ENCODE results near the gene KLRK1.

Gene KLRK1

DNA sequence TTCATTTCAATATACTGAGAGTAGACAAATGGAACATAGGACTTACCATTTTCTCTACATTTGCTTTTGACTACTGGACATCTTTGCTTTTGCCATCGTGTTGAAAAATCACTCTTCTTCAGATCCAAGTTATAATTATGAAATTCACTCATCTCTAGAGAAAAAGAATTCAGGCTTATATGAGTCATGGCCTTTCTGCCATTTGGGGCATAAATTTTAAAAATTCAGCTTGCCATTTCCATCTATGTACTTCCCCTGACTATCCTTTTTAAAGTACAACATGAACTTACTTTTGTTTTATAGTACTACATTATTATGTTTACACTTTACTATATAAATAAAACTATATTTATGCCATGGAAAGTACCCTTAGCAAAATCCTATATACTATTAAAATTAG lies 3.0 kb downstream of the KLRK1 start:
- no peaks in the 10 kb centered on the region for H3K79me1 ChIP-seq (replicated peaks; ENCODE audit: low read length, poor library complexity, severe bottlenecking)
- no peak overlapping the region for H3K14ac ChIP-seq (ENCODE audit: low read length in 2 of 2)
- H3K4me3 ChIP-seq (ENCODE audit: insufficient read depth in 1 of 2, low read depth in 1 of 2, low read length in 2 of 2): no peak overlapping the region
- no peak overlapping the region for H2BK12ac ChIP-seq (ENCODE audit: low read length in 2 of 2)
- H3K9ac ChIP-seq (ENCODE audit: low read length): no peak overlapping the region
- H4K8ac ChIP-seq (ENCODE audit: low read length): no peak overlapping the region
- H3K27ac ChIP-seq (ENCODE audit: low read length, poor library complexity, severe bottlenecking): no peak overlapping the region
- no peak overlapping the region for H3K18ac ChIP-seq (ENCODE audit: low read depth in 1 of 2, low read length in 2 of 2)
- H3K4me2 ChIP-seq (ENCODE audit: low read length, poor library complexity, severe bottlenecking): no peak overlapping the region
- no peak overlapping the region for H2AFZ ChIP-seq (ENCODE audit: low read depth, low read length)
- H3K27me3 ChIP-seq (ENCODE audit: control insufficient read depth in 1 of 2, insufficient read depth in 1 of 2, low read length in 2 of 2): no peaks in the 10 kb centered on the region
- H2BK120ac ChIP-seq (ENCODE audit: low read depth, low read length): no peak overlapping the region
- WGBS: 100% methylated on average over 1 of the region's 1 CpG
- peaks cover 0 to 2% of the 10 kb centered on the region in 2 experiments for H3K36me3 ChIP-seq (ENCODE audit: control insufficient read depth in 1 of 2, insufficient read depth in 2 of 2, low read depth in 1 of 2, low read length in 2 of 2)
- no peak overlapping the region for H4K91ac ChIP-seq (ENCODE audit: low read length)
- H2AK5ac ChIP-seq (ENCODE audit: low read length, severe bottlenecking): no peak overlapping the region
- no peak overlapping the region for H3K4ac ChIP-seq (ENCODE audit: low read depth in 1 of 2, low read length in 2 of 2)
- DNase-seq: no peak
- no peak overlapping the region for H2BK15ac ChIP-seq (ENCODE audit: low read depth, poor library complexity, severe bottlenecking)
- H3K9me3 ChIP-seq (ENCODE audit: control insufficient read depth, low read length): peaks cover 7% of the 10 kb centered on the region
- H2BK5ac ChIP-seq (ENCODE audit: low read depth, low read length, poor library complexity, severe bottlenecking): no peak overlapping the region
- H3K4me1 ChIP-seq (ENCODE audit: control insufficient read depth, insufficient read depth, low read depth, low read length): no peaks in the 10 kb centered on the region
- no peak overlapping the region for H3K23ac ChIP-seq (ENCODE audit: low read length in 2 of 2)

DNA sequence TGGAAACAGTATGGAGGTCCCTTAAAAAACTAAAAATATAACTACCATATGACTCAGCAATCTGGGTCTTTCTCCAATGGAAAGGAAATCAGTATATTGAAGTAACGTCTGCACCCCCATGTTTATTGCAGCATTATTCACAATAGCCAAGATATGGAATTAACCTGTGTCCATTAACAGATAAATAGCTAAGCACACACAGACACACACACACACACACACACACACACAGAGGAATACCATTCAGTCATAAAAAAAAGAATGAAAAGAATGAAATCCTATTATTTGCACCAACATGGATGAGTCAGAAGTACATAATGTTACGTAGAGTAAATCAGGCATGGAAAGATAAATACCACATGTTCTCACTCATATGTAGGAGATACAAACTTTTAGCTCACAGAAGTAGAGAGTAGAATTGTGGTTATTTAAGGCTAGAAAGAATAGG lies 4.7 kb downstream of the KLRK1 start:
- Histone ChIP-seq H3K27me3 (ENCODE audit: control insufficient read depth in 1 of 2, insufficient read depth in 1 of 2, low read length in 2 of 2) (no peaks in the 10 kb centered on the region), H3K79me1 (replicated peaks; ENCODE audit: low read length, poor library complexity, severe bottlenecking) (no peaks in the 10 kb centered on the region), H4K8ac (ENCODE audit: low read length) (no peak overlapping the region), H2AFZ (ENCODE audit: low read depth, low read length) (no peak overlapping the region), H4K91ac (ENCODE audit: low read length) (no peak overlapping the region), H3K23ac (ENCODE audit: low read length in 2 of 2) (no peak overlapping the region), H3K4me1 (ENCODE audit: control insufficient read depth, insufficient read depth, low read depth, low read length) (no peaks in the 10 kb centered on the region), H3K4me2 (ENCODE audit: low read length, poor library complexity, severe bottlenecking) (no peak overlapping the region), H3K14ac (ENCODE audit: low read length in 2 of 2) (no peak overlapping the region), H2BK5ac (ENCODE audit: low read depth, low read length, poor library complexity, severe bottlenecking) (no peak overlapping the region), H3K18ac (ENCODE audit: low read depth in 1 of 2, low read length in 2 of 2) (no peak overlapping the region), H2BK120ac (ENCODE audit: low read depth, low read length) (no peak overlapping the region), H3K4me3 (ENCODE audit: insufficient read depth in 1 of 2, low read depth in 1 of 2, low read length in 2 of 2) (no peak overlapping the region), H3K9ac (ENCODE audit: low read length) (no peak overlapping the region), H3K4ac (ENCODE audit: low read depth in 1 of 2, low read length in 2 of 2) (no peak overlapping the region), H3K9me3 (ENCODE audit: control insufficient read depth, low read length) (peaks cover 7% of the 10 kb centered on the region), H3K36me3 (ENCODE audit: control insufficient read depth in 1 of 2, insufficient read depth in 2 of 2, low read depth in 1 of 2, low read length in 2 of 2) (peaks cover 0 to 12% of the 10 kb centered on the region in 2 experiments), H2AK5ac (ENCODE audit: low read length, severe bottlenecking) (no peak overlapping the region), H2BK15ac (ENCODE audit: low read depth, poor library complexity, severe bottlenecking) (no peak overlapping the region), H2BK12ac (ENCODE audit: low read length in 2 of 2) (no peak overlapping the region), H3K27ac (ENCODE audit: low read length, poor library complexity, severe bottlenecking) (no peak overlapping the region)
- DNase-seq: peak; percentile 77
- 35% methylated on average over 1 of the region's 2 CpGs for WGBS

DNA sequence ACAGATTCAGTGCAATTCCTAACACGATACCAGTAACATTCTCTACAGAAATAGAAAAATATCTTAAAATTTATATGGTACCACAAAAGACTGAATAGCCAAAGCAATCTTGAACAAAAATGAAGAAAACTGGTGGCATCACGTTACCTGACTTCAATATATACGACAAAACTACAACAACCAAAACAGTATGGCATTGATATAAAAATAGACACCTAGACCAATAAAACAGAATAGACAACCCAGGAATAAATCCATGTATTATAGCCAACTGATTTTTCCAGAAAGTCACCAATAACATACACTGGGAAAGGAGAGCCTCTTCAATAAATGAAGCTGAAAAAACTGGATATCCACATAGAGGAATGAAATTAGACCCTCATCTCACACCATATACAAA lies 5.7 kb downstream of the KLRK1 start:
- H3K18ac ChIP-seq (ENCODE audit: low read depth in 1 of 2, low read length in 2 of 2): no peak overlapping the region
- no peaks in the 10 kb centered on the region for H3K4me1 ChIP-seq (ENCODE audit: control insufficient read depth, insufficient read depth, low read depth, low read length)
- H2BK5ac ChIP-seq (ENCODE audit: low read depth, low read length, poor library complexity, severe bottlenecking): no peak overlapping the region
- no peak overlapping the region for H3K4me2 ChIP-seq (ENCODE audit: low read length, poor library complexity, severe bottlenecking)
- no peak overlapping the region for H3K4me3 ChIP-seq (ENCODE audit: insufficient read depth in 1 of 2, low read depth in 1 of 2, low read length in 2 of 2)
- H3K36me3 ChIP-seq (ENCODE audit: control insufficient read depth in 1 of 2, insufficient read depth in 2 of 2, low read depth in 1 of 2, low read length in 2 of 2): peaks cover 0 to 12% of the 10 kb centered on the region in 2 experiments
- H4K8ac ChIP-seq (ENCODE audit: low read length): no peak overlapping the region
- no peaks in the 10 kb centered on the region for H3K79me1 ChIP-seq (replicated peaks; ENCODE audit: low read length, poor library complexity, severe bottlenecking)
- no peak overlapping the region for H3K9ac ChIP-seq (ENCODE audit: low read length)
- H4K91ac ChIP-seq (ENCODE audit: low read length): no peak overlapping the region
- no peak for DNase-seq
- peaks cover 7% of the 10 kb centered on the region for H3K9me3 ChIP-seq (ENCODE audit: control insufficient read depth, low read length)
- no peak overlapping the region for H2AFZ ChIP-seq (ENCODE audit: low read depth, low read length)
- H3K4ac ChIP-seq (ENCODE audit: low read depth in 1 of 2, low read length in 2 of 2): no peak overlapping the region
- H3K23ac ChIP-seq (ENCODE audit: low read length in 2 of 2): no peak overlapping the region
- H2BK120ac ChIP-seq (ENCODE audit: low read depth, low read length): no peak overlapping the region
- no peaks in the 10 kb centered on the region for H3K27me3 ChIP-seq (ENCODE audit: control insufficient read depth in 1 of 2, insufficient read depth in 1 of 2, low read length in 2 of 2)
- no peak overlapping the region for H3K14ac ChIP-seq (ENCODE audit: low read length in 2 of 2)
- H3K27ac ChIP-seq (ENCODE audit: low read length, poor library complexity, severe bottlenecking): no peak overlapping the region
- H2AK5ac ChIP-seq (ENCODE audit: low read length, severe bottlenecking): no peak overlapping the region
- WGBS: 98% methylated on average over 3 of the region's 3 CpGs
- no peak overlapping the region for H2BK12ac ChIP-seq (ENCODE audit: low read length in 2 of 2)
- no peak overlapping the region for H2BK15ac ChIP-seq (ENCODE audit: low read depth, poor library complexity, severe bottlenecking)

DNA sequence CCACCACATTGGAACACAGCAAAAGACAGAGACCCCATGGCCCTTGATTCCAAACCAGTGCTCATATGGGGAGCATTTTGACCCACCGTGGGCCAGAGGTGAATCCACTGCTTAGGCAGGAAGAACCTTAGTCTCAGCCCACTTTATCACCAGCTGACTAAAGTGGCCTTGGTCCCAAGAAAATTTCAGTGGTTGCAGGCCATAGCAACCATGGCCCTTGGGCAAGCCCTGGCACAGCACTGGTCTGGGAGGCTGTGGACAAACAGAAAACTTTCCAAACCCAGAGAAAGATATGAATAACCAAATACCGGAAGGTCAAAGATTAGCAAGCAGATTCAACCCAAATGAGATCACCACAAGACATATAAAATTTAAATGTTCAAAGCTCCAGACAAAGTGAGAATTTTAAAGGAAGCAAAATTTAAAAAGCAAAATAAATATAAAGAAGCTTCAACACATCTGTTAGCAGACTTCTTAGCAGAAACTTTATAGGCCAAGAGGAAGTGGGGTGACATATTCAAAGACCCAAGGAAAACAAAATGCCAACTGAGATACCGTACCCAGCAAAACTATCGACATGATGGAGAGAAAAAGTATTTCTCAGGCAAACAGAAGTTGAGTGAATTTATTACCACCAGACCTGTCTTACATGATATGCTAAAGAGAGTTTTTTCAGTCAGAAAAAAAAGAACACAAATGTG lies 7.8 kb downstream of the KLRK1 start:
- WGBS: 100% methylated on average over 1 of the region's 4 CpGs
- H3K14ac ChIP-seq (ENCODE audit: low read length in 2 of 2): no peak overlapping the region

More for the DNA sequence above, 7.8 kb downstream of the KLRK1 start:
- no peak overlapping the region for H2BK15ac ChIP-seq (ENCODE audit: low read depth, poor library complexity, severe bottlenecking)
- no peak for DNase-seq
- H3K18ac ChIP-seq (ENCODE audit: low read depth in 1 of 2, low read length in 2 of 2): no peak overlapping the region
- no peak overlapping the region for H4K91ac ChIP-seq (ENCODE audit: low read length)
- H2BK120ac ChIP-seq (ENCODE audit: low read depth, low read length): no peak overlapping the region
- H3K79me1 ChIP-seq (replicated peaks; ENCODE audit: low read length, poor library complexity, severe bottlenecking): no peaks in the 10 kb centered on the region
- no peaks in the 10 kb centered on the region for H3K4me1 ChIP-seq (ENCODE audit: control insufficient read depth, insufficient read depth, low read depth, low read length)
- H3K4me3 ChIP-seq (ENCODE audit: insufficient read depth in 1 of 2, low read depth in 1 of 2, low read length in 2 of 2): no peak overlapping the region
- H3K4ac ChIP-seq (ENCODE audit: low read depth in 1 of 2, low read length in 2 of 2): no peak overlapping the region
- no peak overlapping the region for H3K27ac ChIP-seq (ENCODE audit: low read length, poor library complexity, severe bottlenecking)
- H2AK5ac ChIP-seq (ENCODE audit: low read length, severe bottlenecking): no peak overlapping the region
- H2AFZ ChIP-seq (ENCODE audit: low read depth, low read length): no peak overlapping the region
- H3K36me3 ChIP-seq (ENCODE audit: control insufficient read depth in 1 of 2, insufficient read depth in 2 of 2, low read depth in 1 of 2, low read length in 2 of 2): peaks cover 0 to 12% of the 10 kb centered on the region in 2 experiments
- H3K23ac ChIP-seq (ENCODE audit: low read length in 2 of 2): no peak overlapping the region
- H3K9ac ChIP-seq (ENCODE audit: low read length): no peak overlapping the region
- no peak overlapping the region for H2BK5ac ChIP-seq (ENCODE audit: low read depth, low read length, poor library complexity, severe bottlenecking)
- no peak overlapping the region for H2BK12ac ChIP-seq (ENCODE audit: low read length in 2 of 2)
- no peak overlapping the region for H3K4me2 ChIP-seq (ENCODE audit: low read length, poor library complexity, severe bottlenecking)
- no peaks in the 10 kb centered on the region for H3K27me3 ChIP-seq (ENCODE audit: control insufficient read depth in 1 of 2, insufficient read depth in 1 of 2, low read length in 2 of 2)
- H3K9me3 ChIP-seq (ENCODE audit: control insufficient read depth, low read length): peaks cover 7% of the 10 kb centered on the region
- no peak overlapping the region for H4K8ac ChIP-seq (ENCODE audit: low read length)

Data from mesenchymal stem cell (in vitro differentiated cells and primary cell).